DMS79 (cell line): ENCODE results near the gene NGB.

ENCODE experiments used
- DNase-seq: peaks from one replicate; lab custom pipeline; 2025; lab: John Stamatoyannopoulos, UW

Gene NGB

GRCh38 chr14:77230914-77231313, 40.1 kb downstream of the NGB start:
- peak; percentile 33 for DNase-seq

- no peak for DNase-seq
These were observed 43.0 kb downstream of the NGB start for GRCh38 chr14:77228056-77228455.

- no peak for DNase-seq
These were observed 45.0 kb downstream of the NGB start for GRCh38 chr14:77225892-77226557.

- no peak for DNase-seq
These were observed 45.8 kb downstream of the NGB start for GRCh38 chr14:77225254-77225653.

- DNase-seq, result no peak
These were observed 46.8 kb downstream of the NGB start for GRCh38 chr14:77224212-77224611.

GRCh38 chr14:77222546-77223225, 48.3 kb downstream of the NGB start:
- peak; percentile 18 for DNase-seq

GRCh38 chr14:77221241-77221871, 49.6 kb downstream of the NGB start:
- DNase-seq, result no peak

- no peak for DNase-seq
These were observed 50.6 kb downstream of the NGB start for GRCh38 chr14:77220246-77221017.

- no peak for DNase-seq
These were observed 51.4 kb downstream of the NGB start for GRCh38 chr14:77219591-77219990.

GRCh38 chr14:77217551-77217950, 53.5 kb downstream of the NGB start:
- no peak for DNase-seq
